ENCODE results near the gene PPP1R2. TPM values are rescaled to one million over a fixed set of nuclear protein-coding genes. Genes with fewer than 3 reads are reported as not detected.

Gene PPP1R2
- total RNA-seq, 1 donor from 2014 or later = 25.7 TPM

- no peak for DNase-seq (ENCODE audit: extremely low spot score, unreplicated experiment)
- H3K36me3 Mint-ChIP-seq = no peaks in the 10 kb centered on the region
- H3K27ac Mint-ChIP-seq = no peak overlapping the region
- H3K27me3 Mint-ChIP-seq = no peaks in the 10 kb centered on the region
- no peak for TF ChIP-seq CTCF (conservative IDR thresholded peaks at IDR 0.05)
- no peak overlapping the region for H3K4me3 Mint-ChIP-seq
- peaks cover 21% of the 10 kb centered on the region for H3K4me1 Mint-ChIP-seq (ENCODE audit: unreplicated experiment)
- H3K9me3 Mint-ChIP-seq = no peaks in the 10 kb centered on the region
Measured at GRCh38 chr3:195587406-195587805, 44.3 kb upstream of the PPP1R2 start.

GRCh38 chr3:195584543-195584870, 41.4 kb upstream of the PPP1R2 start:
- Mint-ChIP-seq H3K9me3 (no peaks in the 10 kb centered on the region), H3K27ac (peak overlapping the region; percentile 46), H3K4me1 (ENCODE audit: unreplicated experiment) (peaks cover 32% of the 10 kb centered on the region), H3K36me3 (no peaks in the 10 kb centered on the region), H3K4me3 (no peak overlapping the region), H3K27me3 (no peaks in the 10 kb centered on the region)
- DNase-seq (ENCODE audit: extremely low spot score, unreplicated experiment) = no peak
- no peak for TF ChIP-seq CTCF (conservative IDR thresholded peaks at IDR 0.05)

GRCh38 chr3:195583831-195584542, 40.9 kb upstream of the PPP1R2 start, which contains the start of gene APOD:
Gene APOD (minus strand): TSS chr3:195583940. CDS start chr3:195579461, 4,479 bp downstream.
- Mint-ChIP-seq H3K9me3 (no peaks in the 10 kb centered on the region), H3K4me3 (peak within 1 kb of the TSS; percentile 58), H3K4me1 (ENCODE audit: unreplicated experiment) (peaks cover 32% of the 10 kb centered on the region), H3K36me3 (no peaks in the 10 kb centered on the region), H3K27ac (peak within 1 kb of the TSS; percentile 46), H3K27me3 (no peaks in the 10 kb centered on the region)
- no peak for TF ChIP-seq CTCF (conservative IDR thresholded peaks at IDR 0.05)
- DNase-seq (ENCODE audit: extremely low spot score, unreplicated experiment) = no peak

GRCh38 chr3:195582947-195583346, 39.8 kb upstream of the PPP1R2 start:
- Mint-ChIP-seq H3K27ac (no peak overlapping the region), H3K4me3 (no peak overlapping the region), H3K36me3 (no peaks in the 10 kb centered on the region), H3K9me3 (no peaks in the 10 kb centered on the region), H3K4me1 (ENCODE audit: unreplicated experiment) (peaks cover 32% of the 10 kb centered on the region), H3K27me3 (peaks cover 3% of the 10 kb centered on the region)
- no peak for DNase-seq (ENCODE audit: extremely low spot score, unreplicated experiment)
- peak; percentile 30 for TF ChIP-seq CTCF (conservative IDR thresholded peaks at IDR 0.05)

GRCh38 chr3:195580744-195581443, 37.8 kb upstream of the PPP1R2 start:
- TF ChIP-seq CTCF (conservative IDR thresholded peaks at IDR 0.05) = no peak
- Mint-ChIP-seq H3K4me3 (no peak overlapping the region), H3K27ac (no peak overlapping the region), H3K36me3 (no peaks in the 10 kb centered on the region), H3K27me3 (peaks cover 3% of the 10 kb centered on the region), H3K9me3 (no peaks in the 10 kb centered on the region), H3K4me1 (ENCODE audit: unreplicated experiment) (peaks cover 32% of the 10 kb centered on the region)
- DNase-seq (ENCODE audit: extremely low spot score, unreplicated experiment) = no peak
